ENCODE data around the gene RPTOR. TPM values are rescaled to one million over a fixed set of nuclear protein-coding genes. Genes with fewer than 3 reads are reported as not detected.

The RPTOR gene
- total RNA-seq, 2 experiments from 2014 or later, result 53.1 to 54.0 TPM

- no peaks in the 10 kb centered on the region for H3K9me3 Mint-ChIP-seq (ENCODE audit: insufficient read depth)
- DNase-seq (no peak), ATAC-seq (no peak)
- H3K4me1 Mint-ChIP-seq (ENCODE audit: low read depth), result peaks cover 77% of the 10 kb centered on the region
- H3K36me3 Mint-ChIP-seq (ENCODE audit: low read depth), result peaks cover 64% of the 10 kb centered on the region
- H3K27me3 Mint-ChIP-seq (ENCODE audit: low read depth), result no peaks in the 10 kb centered on the region
- peak overlapping the region; percentile 31 for H3K27ac Mint-ChIP-seq
- ChIA-PET CTCF (interaction anchor here (0.9 to 1.5 kb wide), 2 partner anchors 11 to 83 kb away, joined by 3 read pairs; no protein-coding TSS in a partner anchor), POLR2A (interaction anchor here (0.7 to 1.3 kb wide), 2 partner anchors 17 to 125 kb away, joined by 3 read pairs; no protein-coding TSS in a partner anchor)
- no peak overlapping the region for H3K4me3 Mint-ChIP-seq
Observed at GRCh38 chr17:80816241-80817103, 271.8 kb downstream of the RPTOR start.

GRCh38 chr17:80817321-80817845, 272.7 kb downstream of the RPTOR start:
- Mint-ChIP-seq H3K9me3 (ENCODE audit: insufficient read depth) (no peaks in the 10 kb centered on the region), H3K4me1 (ENCODE audit: low read depth) (peaks cover 77% of the 10 kb centered on the region), H3K36me3 (ENCODE audit: low read depth) (peaks cover 64% of the 10 kb centered on the region), H3K27ac (peak overlapping the region; percentile 59), H3K27me3 (ENCODE audit: low read depth) (no peaks in the 10 kb centered on the region), H3K4me3 (no peak overlapping the region)
- DNase-seq, result no peak
- CTCF ChIA-PET, result interaction anchor here (1.7 kb wide), 1 partner anchor 26 kb away, joined by 5 read pairs; no protein-coding TSS in a partner anchor
- no peak for ATAC-seq
- POLR2A ChIA-PET, result interaction anchor here (0.6 kb wide), 1 partner anchor 26 kb away, joined by 3 read pairs; no protein-coding TSS in a partner anchor

DNA sequence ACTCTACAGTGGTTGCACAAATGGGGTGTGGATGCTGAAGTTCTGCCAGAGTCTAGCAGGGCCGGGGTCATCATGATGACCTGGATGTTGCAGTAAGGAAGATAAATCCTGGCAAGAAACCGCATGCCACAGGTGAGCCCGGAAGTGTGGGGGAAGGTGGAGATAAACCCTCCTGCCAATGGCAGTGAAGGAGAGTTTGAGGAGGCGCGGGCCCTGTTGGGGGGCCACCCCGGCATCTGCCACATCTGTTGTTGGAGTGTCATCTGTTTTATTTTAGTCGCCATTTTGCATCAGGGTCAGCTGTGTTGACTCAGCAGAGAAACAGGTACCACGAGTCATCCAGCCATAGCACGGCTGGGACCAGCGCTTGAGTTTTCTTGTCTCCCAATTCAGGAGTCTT, 273.2 kb downstream of the RPTOR start:
- H3K4me1 Mint-ChIP-seq (ENCODE audit: low read depth), result peaks cover 75% of the 10 kb centered on the region
- H3K27me3 Mint-ChIP-seq (ENCODE audit: low read depth), result no peaks in the 10 kb centered on the region
- DNase-seq (no peak), ATAC-seq (no peak)
- H3K27ac Mint-ChIP-seq, result peak overlapping the region; percentile 59
- POLR2A ChIA-PET, result interaction anchor here (0.6 kb wide), 1 partner anchor 27 kb away, joined by 3 read pairs; no protein-coding TSS in a partner anchor
- CTCF ChIA-PET, result interaction anchor here (0.7 to 1.7 kb wide), 2 partner anchors 26 to 36 kb away, joined by 3 to 5 read pairs; no protein-coding TSS in a partner anchor
- H3K4me3 Mint-ChIP-seq, result no peak overlapping the region
- peaks cover 64% of the 10 kb centered on the region for H3K36me3 Mint-ChIP-seq (ENCODE audit: low read depth)
- no peaks in the 10 kb centered on the region for H3K9me3 Mint-ChIP-seq (ENCODE audit: insufficient read depth)

- Mint-ChIP-seq H3K4me3 (no peak overlapping the region), H3K36me3 (ENCODE audit: low read depth) (peaks cover 61% of the 10 kb centered on the region), H3K27me3 (ENCODE audit: low read depth) (no peaks in the 10 kb centered on the region), H3K4me1 (ENCODE audit: low read depth) (peaks cover 66% of the 10 kb centered on the region), H3K9me3 (ENCODE audit: insufficient read depth) (no peaks in the 10 kb centered on the region), H3K27ac (peak overlapping the region; percentile 86)
- ChIA-PET POLR2A (interaction anchor here (0.7 to 2.0 kb wide), 5 partner anchors 13 to 65 kb away, joined by 3 to 5 read pairs (median 4); no protein-coding TSS in a partner anchor), CTCF (interaction anchor here (0.7 to 1.0 kb wide), 4 partner anchors 9 to 243 kb away, joined by 3 read pairs; no protein-coding TSS in a partner anchor)
- DNase-seq (no peak), ATAC-seq (peak; percentile 11)
Observed at GRCh38 chr17:80818871-80819270, 274.2 kb downstream of the RPTOR start.

- DNase-seq, result peak; percentile 44
- Mint-ChIP-seq H3K9me3 (ENCODE audit: insufficient read depth) (no peaks in the 10 kb centered on the region), H3K4me1 (ENCODE audit: low read depth) (peaks cover 61% of the 10 kb centered on the region), H3K36me3 (ENCODE audit: low read depth) (peaks cover 57% of the 10 kb centered on the region), H3K4me3 (no peak overlapping the region), H3K27ac (peak overlapping the region; percentile 86), H3K27me3 (ENCODE audit: low read depth) (no peaks in the 10 kb centered on the region)
- ATAC-seq, result peak; percentile 69
- ChIA-PET CTCF (interaction anchor here (0.9 to 1.0 kb wide), 2 partner anchors 8 to 80 kb away, joined by 3 read pairs; no protein-coding TSS in a partner anchor), POLR2A (interaction anchor here (0.7 to 2.0 kb wide), 6 partner anchors 13 to 344 kb away, joined by 3 to 5 read pairs (median 4); no protein-coding TSS in a partner anchor)
Observed at GRCh38 chr17:80819422-80820164, 275.0 kb downstream of the RPTOR start.

DNA sequence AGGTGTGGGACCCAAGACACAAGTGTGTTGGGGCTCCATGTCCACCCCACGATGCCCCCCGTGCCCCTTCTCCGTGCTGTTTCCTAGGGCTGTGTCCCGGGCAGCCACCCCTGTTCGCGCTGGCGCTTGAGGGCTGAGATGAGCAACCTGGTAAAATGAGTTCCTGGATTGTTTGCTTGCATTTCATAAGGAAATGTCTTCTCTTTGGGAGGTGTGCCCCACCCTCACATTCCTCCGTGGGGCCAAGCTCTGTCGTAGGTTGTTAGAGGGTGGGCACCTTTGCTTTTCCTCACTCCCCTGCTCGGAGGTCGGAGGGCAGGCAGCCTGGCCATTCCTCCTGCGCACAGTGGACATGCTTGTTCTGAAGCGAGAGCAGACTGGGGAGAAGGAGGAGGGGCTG, 275.7 kb downstream of the RPTOR start:
- no peaks in the 10 kb centered on the region for H3K9me3 Mint-ChIP-seq (ENCODE audit: insufficient read depth)
- ChIA-PET POLR2A (interaction anchor here (1.1 to 2.0 kb wide), 2 partner anchors 29 to 345 kb away, joined by 3 to 5 read pairs; no protein-coding TSS in a partner anchor), CTCF (no interaction called here)
- no peak for ATAC-seq
- H3K4me1 Mint-ChIP-seq (ENCODE audit: low read depth), result peaks cover 54% of the 10 kb centered on the region
- no peak for DNase-seq
- peak overlapping the region; percentile 86 for H3K27ac Mint-ChIP-seq
- H3K36me3 Mint-ChIP-seq (ENCODE audit: low read depth), result peaks cover 57% of the 10 kb centered on the region
- H3K27me3 Mint-ChIP-seq (ENCODE audit: low read depth), result no peaks in the 10 kb centered on the region
- no peak overlapping the region for H3K4me3 Mint-ChIP-seq

DNA sequence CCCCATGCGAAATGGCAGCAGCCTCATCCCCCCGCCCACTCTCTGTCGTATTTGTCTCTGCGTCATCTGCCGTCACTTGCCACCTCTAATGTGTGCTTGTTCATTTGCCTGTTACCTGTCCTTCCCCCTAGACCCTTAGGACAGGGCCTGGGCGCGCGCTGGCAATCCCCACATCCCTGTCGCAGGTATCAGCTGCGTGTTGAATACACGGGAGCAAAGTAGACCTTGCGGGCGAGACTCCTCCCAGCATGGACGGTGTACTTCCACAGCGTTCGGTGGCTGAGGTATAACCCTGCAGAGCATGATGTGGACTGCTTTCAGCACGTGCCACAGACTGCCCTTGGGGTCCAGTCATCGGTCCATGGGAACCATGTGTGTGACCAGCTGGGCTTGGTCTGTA, 276.9 kb downstream of the RPTOR start:
- Mint-ChIP-seq H3K9me3 (ENCODE audit: insufficient read depth) (no peaks in the 10 kb centered on the region), H3K4me3 (no peak overlapping the region), H3K27me3 (ENCODE audit: low read depth) (no peaks in the 10 kb centered on the region), H3K36me3 (ENCODE audit: low read depth) (peaks cover 62% of the 10 kb centered on the region), H3K4me1 (ENCODE audit: low read depth) (peaks cover 60% of the 10 kb centered on the region), H3K27ac (peak overlapping the region; percentile 26)
- ChIA-PET POLR2A (interaction anchor here (0.7 to 1.2 kb wide), 2 partner anchors 10 to 12 kb away, joined by 3 to 4 read pairs; no protein-coding TSS in a partner anchor), CTCF (interaction anchor here (1.3 kb wide), 1 partner anchor 32 kb away, joined by 3 read pairs; no protein-coding TSS in a partner anchor)
- no peak for DNase-seq
- no peak for ATAC-seq

GRCh38 chr17:80822021-80822699, 277.5 kb downstream of the RPTOR start:
- ChIA-PET POLR2A (interaction anchor here (1.2 kb wide), 1 partner anchor 11 kb away, joined by 4 read pairs; no protein-coding TSS in a partner anchor), CTCF (interaction anchor here (1.3 kb wide), 1 partner anchor 32 kb away, joined by 3 read pairs; no protein-coding TSS in a partner anchor)
- peaks cover 66% of the 10 kb centered on the region for H3K4me1 Mint-ChIP-seq (ENCODE audit: low read depth)
- H3K36me3 Mint-ChIP-seq (ENCODE audit: low read depth), result peaks cover 56% of the 10 kb centered on the region
- H3K9me3 Mint-ChIP-seq (ENCODE audit: insufficient read depth), result no peaks in the 10 kb centered on the region
- H3K27ac Mint-ChIP-seq, result no peak overlapping the region
- ATAC-seq (no peak), DNase-seq (no peak)
- no peaks in the 10 kb centered on the region for H3K27me3 Mint-ChIP-seq (ENCODE audit: low read depth)
- H3K4me3 Mint-ChIP-seq, result no peak overlapping the region

DNA sequence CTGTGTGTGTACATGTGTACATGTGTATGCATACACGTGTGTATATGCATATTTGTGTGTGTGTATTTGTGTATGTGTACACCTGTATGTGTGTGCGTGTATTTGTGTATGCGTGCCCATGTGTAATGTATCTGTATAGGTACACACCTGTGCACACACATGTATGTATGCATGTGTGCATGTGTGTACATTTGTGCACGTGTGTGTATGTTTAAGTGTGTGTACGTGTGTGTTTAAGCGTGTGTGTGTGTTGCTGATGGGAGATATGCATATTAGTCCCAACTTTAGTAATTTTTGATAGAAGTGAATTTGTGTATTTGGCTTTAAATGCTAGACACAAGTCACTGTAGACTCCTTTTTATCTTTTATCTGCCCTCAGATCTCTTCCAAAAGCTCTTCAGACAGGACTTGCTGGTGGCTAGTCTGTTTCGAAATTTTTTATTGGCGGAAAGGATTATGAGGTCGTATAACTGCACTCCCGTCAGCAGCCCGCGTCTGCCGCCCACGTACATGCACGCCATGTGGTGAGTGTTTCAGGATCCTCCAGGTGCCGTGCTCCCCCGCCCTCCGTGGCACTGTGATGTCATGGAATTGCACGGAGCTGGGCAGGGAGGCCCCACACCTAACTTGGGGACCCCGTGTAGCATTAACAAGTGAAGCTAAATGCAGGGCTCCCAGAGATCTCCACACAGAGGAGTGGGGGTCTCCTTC, 278.2 kb downstream of the RPTOR start:
- H3K36me3 Mint-ChIP-seq (ENCODE audit: low read depth), result peaks cover 51% of the 10 kb centered on the region
- peaks cover 70% of the 10 kb centered on the region for H3K4me1 Mint-ChIP-seq (ENCODE audit: low read depth)
- H3K4me3 Mint-ChIP-seq, result no peak overlapping the region
- H3K27me3 Mint-ChIP-seq (ENCODE audit: low read depth), result no peaks in the 10 kb centered on the region
- no peaks in the 10 kb centered on the region for H3K9me3 Mint-ChIP-seq (ENCODE audit: insufficient read depth)
- DNase-seq, result no peak
- POLR2A ChIA-PET, result no interaction called here
- no peak overlapping the region for H3K27ac Mint-ChIP-seq
- CTCF ChIA-PET, result no interaction called here
- ATAC-seq, result no peak

Data from activated CD8-positive, alpha-beta T cell treated with anti-CD3 and anti-CD28 coated beads, Interleukin-2, amount 10 ng/mL, durations not matched to agents 7 days and 5 days (primary cell).